Caco-2 (cell line): ENCODE results near the gene DMRT1. TPM values are rescaled to one million over a fixed set of nuclear protein-coding genes. Genes with fewer than 3 reads are reported as not detected.
"Not testable (repeated sequence)": the region's sequence is repeated elsewhere in the genome, so short reads cannot be mapped to it uniquely, and the experiment has no call there.

Experiments
- BruUV-seq: library from RNA; stranded (reverse); fragments of 400-500 nt; replicated peaks from 2 replicates; lab custom pipeline; 2021; lab: Mats Ljungman, UMichigan
- CTCF ChIA-PET: fragments of 300-600 bp; sonication (Branson Sonifier 250); formaldehyde crosslinking; loops from one replicate; lab custom pipeline; 2022; ENCODE audit warnings: antibody characterized with exemption; lab: Charles Lee
- POLR2A ChIA-PET: fragments of 300-600 bp; sonication (Branson Sonifier 250); formaldehyde crosslinking; loops from one replicate; lab custom pipeline; 2022; ENCODE audit warnings: antibody characterized with exemption; lab: Charles Lee
- DNase-seq, 2 experiments: peaks; one replicate each; pipeline versions ENCODE4 v3.0.0 to v3.0.0-alpha.2; 2020 to 2022
- H3K27me3 ChIP-seq: replicated peaks from 2 replicates; pipeline ENCODE4 v1.6.0; 2011; ENCODE audit warnings: low read length; ENCODE audit not compliant: control insufficient read depth, insufficient read depth
- H3K36me3 ChIP-seq: 2 replicates; pipeline ENCODE4 v1.5.1; 2011; ENCODE audit warnings: low read length; ENCODE audit not compliant: control insufficient read depth, insufficient read depth
- H3K4me1 ChIP-seq: fragments of 250-450 bp; sonication (Bioruptor Pico); 2 replicates; pipeline ENCODE4 v1.5.1; 2020; ENCODE audit warnings: mild to moderate bottlenecking
- H3K4me3 ChIP-seq: 2 replicates; pipeline ENCODE4 v1.5.1; 2011; ENCODE audit warnings: low read depth, mild to moderate bottlenecking, control low read depth, low read length
- H3K9me3 ChIP-seq: fragments of 250-450 bp; sonication (Bioruptor Pico); 2 replicates; pipeline ENCODE4 v1.5.1; 2020; ENCODE audit warnings: mild to moderate bottlenecking, moderate library complexity
- H3K27ac Mint-ChIP-seq: one replicate; pipeline ENCODE4 v1.8.0; 2022; ENCODE audit warnings: mixed read lengths; ENCODE audit not compliant: unreplicated experiment
- H3K27me3 Mint-ChIP-seq: one replicate; pipeline ENCODE4 v1.8.0; 2022; ENCODE audit warnings: mixed read lengths; ENCODE audit not compliant: insufficient read depth, unreplicated experiment
- H3K36me3 Mint-ChIP-seq: one replicate; pipeline ENCODE4 v1.8.0; 2022; ENCODE audit warnings: mild to moderate bottlenecking, mixed read lengths; ENCODE audit not compliant: insufficient read depth, unreplicated experiment
- H3K4me1 Mint-ChIP-seq: one replicate; pipeline ENCODE4 v1.8.0; 2022; ENCODE audit warnings: low read depth, mixed read lengths; ENCODE audit not compliant: unreplicated experiment
- H3K4me3 Mint-ChIP-seq: one replicate; pipeline ENCODE4 v1.8.0; 2022; ENCODE audit warnings: mild to moderate bottlenecking, moderate library complexity, mixed read lengths; ENCODE audit not compliant: unreplicated experiment
- H3K9me3 Mint-ChIP-seq: one replicate; pipeline ENCODE4 v1.8.0; 2022; ENCODE audit warnings: mixed read lengths; ENCODE audit not compliant: unreplicated experiment
- intact Hi-C: fragments of 100-400 bp; cut with micrococcal nuclease; formaldehyde crosslinking; loops from one replicate; pipeline ENCODE4 v1.10.0; 2022; ENCODE audit not compliant: unreplicated experiment
- total RNA-seq: library from RNA; stranded (reverse); gene quantifications from 2 replicates; pipeline ENCODE4 v1.2.3, GENCODE V29; 2022
- TF ChIP-seq, protein P1 (sequence below), 2 experiments: fragments of 200-600 bp in 1 of 2; IDR thresholded peaks; 1 replicate in 1 of 2; 2 replicates in 1 of 2; pipeline versions ENCODE4 v1.5.1 to v1.8.0; 2011 to 2022; ENCODE audit warnings: antibody characterized with exemption in 1 of 2, control low read depth in 1 of 2, inconsistent platforms in 1 of 2, low read depth in 1 of 2, low read length in 1 of 2, mild to moderate bottlenecking in 1 of 2, moderate library complexity in 1 of 2; ENCODE audit not compliant: insufficient read depth in 1 of 2, severe bottlenecking in 1 of 2, unreplicated experiment in 1 of 2

The DMRT1 gene
- total RNA-seq, 1 experiment from 2014 or later, result not detected

DNA sequence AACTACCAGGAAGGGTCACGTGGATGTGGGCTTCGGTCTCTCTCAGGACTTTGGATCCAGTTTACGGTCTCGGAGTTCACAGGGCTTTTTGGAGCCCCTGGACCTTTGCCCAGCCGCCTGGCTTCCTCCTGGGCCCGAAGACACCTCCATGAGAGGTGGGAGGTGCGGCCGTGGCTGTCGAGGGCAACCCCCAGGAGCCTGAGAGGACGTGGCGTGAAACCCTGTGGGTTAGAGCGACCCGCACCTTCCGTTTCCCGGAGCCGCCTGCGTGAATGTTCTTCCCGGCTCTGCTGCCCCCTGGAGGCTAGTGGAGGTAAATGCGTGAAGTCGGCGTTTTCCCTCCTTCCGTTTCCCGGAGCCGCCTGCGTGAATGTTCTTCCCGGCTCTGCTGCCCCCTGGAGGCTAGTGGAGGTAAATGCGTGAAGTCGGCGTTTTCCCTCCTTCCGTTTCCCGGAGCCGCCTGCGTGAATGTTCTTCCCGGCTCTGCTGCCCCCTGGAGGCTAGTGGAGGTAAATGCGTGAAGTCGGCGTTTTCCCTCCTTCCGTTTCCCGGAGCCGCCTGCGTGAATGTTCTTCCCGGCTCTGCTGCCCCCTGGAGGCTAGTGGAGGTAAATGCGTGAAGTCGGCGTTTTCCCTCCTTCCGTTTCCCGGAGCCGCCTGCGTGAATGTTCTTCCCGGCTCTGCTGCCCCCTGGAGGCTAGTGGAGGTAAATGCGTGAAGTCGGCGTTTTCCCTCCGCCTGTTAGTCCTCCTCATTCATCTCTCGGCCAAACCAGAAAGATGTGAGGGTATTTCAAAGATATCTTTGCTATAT is 157.0 kb downstream of the DMRT1 start:
- TF ChIP-seq, protein P1, sequence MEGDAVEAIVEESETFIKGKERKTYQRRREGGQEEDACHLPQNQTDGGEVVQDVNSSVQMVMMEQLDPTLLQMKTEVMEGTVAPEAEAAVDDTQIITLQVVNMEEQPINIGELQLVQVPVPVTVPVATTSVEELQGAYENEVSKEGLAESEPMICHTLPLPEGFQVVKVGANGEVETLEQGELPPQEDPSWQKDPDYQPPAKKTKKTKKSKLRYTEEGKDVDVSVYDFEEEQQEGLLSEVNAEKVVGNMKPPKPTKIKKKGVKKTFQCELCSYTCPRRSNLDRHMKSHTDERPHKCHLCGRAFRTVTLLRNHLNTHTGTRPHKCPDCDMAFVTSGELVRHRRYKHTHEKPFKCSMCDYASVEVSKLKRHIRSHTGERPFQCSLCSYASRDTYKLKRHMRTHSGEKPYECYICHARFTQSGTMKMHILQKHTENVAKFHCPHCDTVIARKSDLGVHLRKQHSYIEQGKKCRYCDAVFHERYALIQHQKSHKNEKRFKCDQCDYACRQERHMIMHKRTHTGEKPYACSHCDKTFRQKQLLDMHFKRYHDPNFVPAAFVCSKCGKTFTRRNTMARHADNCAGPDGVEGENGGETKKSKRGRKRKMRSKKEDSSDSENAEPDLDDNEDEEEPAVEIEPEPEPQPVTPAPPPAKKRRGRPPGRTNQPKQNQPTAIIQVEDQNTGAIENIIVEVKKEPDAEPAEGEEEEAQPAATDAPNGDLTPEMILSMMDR (IDR thresholded peaks at IDR 0.05; ENCODE audit: insufficient read depth in 1 of 2, low read depth in 1 of 2, low read length in 1 of 2, severe bottlenecking in 1 of 2, unreplicated experiment in 1 of 2), result peak in 1 of 2 experiments; percentile 44
- H3K4me3 ChIP-seq, H3K4me1 Mint-ChIP-seq, H3K36me3 Mint-ChIP-seq, H3K27me3 ChIP-seq, H3K36me3 ChIP-seq, DNase-seq, H3K4me3 Mint-ChIP-seq, CTCF ChIA-PET, BruUV-seq, H3K9me3 ChIP-seq, POLR2A ChIA-PET, H3K27ac Mint-ChIP-seq, intact Hi-C loops, H3K4me1 ChIP-seq, H3K9me3 Mint-ChIP-seq, H3K27me3 Mint-ChIP-seq: not testable (repeated sequence)

DNA sequence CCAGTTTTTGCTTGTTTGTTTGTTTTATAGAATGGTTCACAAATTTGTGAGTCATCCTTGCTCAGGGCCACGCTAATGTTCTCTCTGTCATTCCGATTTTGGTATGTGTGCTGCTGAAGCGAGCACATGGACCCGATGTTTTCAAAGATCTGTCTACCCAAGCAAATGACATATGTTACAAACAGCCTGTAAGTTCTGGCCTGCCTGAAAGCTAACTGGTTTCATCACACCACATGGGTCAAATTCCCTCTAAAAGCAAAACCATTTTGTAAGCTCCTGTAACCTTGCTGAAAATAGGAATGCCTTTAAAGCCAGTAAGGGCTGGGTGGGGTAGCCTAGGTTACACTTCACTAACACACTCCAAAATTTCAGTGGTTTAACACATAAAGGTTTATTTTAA is 160.3 kb downstream of the DMRT1 start:
- no TSS peak for BruUV-seq
- Mint-ChIP-seq H3K36me3 (no peaks in the 10 kb centered on the region), H3K27me3 (no peaks in the 10 kb centered on the region), H3K27ac (no peak overlapping the region), H3K4me3 (no peak overlapping the region), H3K4me1 (no peaks in the 10 kb centered on the region), H3K9me3 (no peaks in the 10 kb centered on the region)
- H3K4me3 ChIP-seq, result no peak overlapping the region
- TF ChIP-seq, protein P1 (IDR thresholded peaks at IDR 0.05; ENCODE audit: insufficient read depth in 1 of 2, low read depth in 1 of 2, low read length in 1 of 2, severe bottlenecking in 1 of 2, unreplicated experiment in 1 of 2), result no peak
- ChIA-PET CTCF (no interaction called here), POLR2A (no interaction called here)
- no peaks in the 10 kb centered on the region for H3K4me1 ChIP-seq
- intact Hi-C loops, result loop anchor here (10.0 kb wide), 2 partner anchors 617 to 657 kb away; no protein-coding TSS in a partner anchor
- H3K27me3 ChIP-seq, result no peaks in the 10 kb centered on the region
- DNase-seq, result no peak
- no peaks in the 10 kb centered on the region for H3K36me3 ChIP-seq
- H3K9me3 ChIP-seq, result no peaks in the 10 kb centered on the region

DNA sequence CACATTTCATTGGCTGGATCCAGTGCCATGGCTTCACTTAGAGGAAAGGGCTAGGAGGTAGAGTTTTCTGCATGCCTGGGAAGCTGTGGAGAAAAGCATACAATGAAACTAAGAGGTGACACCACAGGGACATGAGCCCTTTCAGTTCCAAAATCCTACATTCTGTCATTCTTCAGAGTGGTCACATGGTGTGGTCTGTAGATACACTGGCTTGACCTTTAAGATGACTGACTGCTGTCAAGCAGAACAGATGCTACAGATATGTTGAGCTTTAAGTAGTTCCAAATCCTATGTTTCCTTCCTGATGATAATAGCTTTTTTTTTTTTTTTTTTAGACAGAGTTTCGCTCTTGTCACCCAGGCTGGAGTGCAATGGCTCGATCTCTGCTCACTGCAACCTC is 161.2 kb downstream of the DMRT1 start:
- no peak for DNase-seq
- Mint-ChIP-seq H3K27me3 (no peaks in the 10 kb centered on the region), H3K9me3 (no peaks in the 10 kb centered on the region), H3K36me3 (no peaks in the 10 kb centered on the region), H3K27ac (no peak overlapping the region), H3K4me1 (no peaks in the 10 kb centered on the region), H3K4me3 (no peak overlapping the region)
- Histone ChIP-seq H3K27me3 (no peaks in the 10 kb centered on the region), H3K4me1 (no peaks in the 10 kb centered on the region), H3K4me3 (no peak overlapping the region), H3K36me3 (no peaks in the 10 kb centered on the region), H3K9me3 (no peaks in the 10 kb centered on the region)
- ChIA-PET POLR2A (interaction anchor here (0.7 kb wide), 1 partner anchor 499 kb away, joined by 5 read pairs; no protein-coding TSS in a partner anchor), CTCF (interaction anchor here (0.6 to 1.2 kb wide), 4 partner anchors 92 to 153 kb away, joined by 3 to 6 read pairs (median 4); no protein-coding TSS in a partner anchor)
- no TSS peak for BruUV-seq
- TF ChIP-seq, protein P1 (IDR thresholded peaks at IDR 0.05; ENCODE audit: insufficient read depth in 1 of 2, low read depth in 1 of 2, low read length in 1 of 2, severe bottlenecking in 1 of 2, unreplicated experiment in 1 of 2), result no peak
- intact Hi-C loops, result loop anchor here (10.0 kb wide), 2 partner anchors 618 to 658 kb away; no protein-coding TSS in a partner anchor
